ENCODE results near the gene LYVE1. TPM values are rescaled to one million over a fixed set of nuclear protein-coding genes. Genes with fewer than 3 reads are reported as not detected.

Gene LYVE1
- total RNA-seq, 1 experiment from 2014 or later, result not detected

DNA sequence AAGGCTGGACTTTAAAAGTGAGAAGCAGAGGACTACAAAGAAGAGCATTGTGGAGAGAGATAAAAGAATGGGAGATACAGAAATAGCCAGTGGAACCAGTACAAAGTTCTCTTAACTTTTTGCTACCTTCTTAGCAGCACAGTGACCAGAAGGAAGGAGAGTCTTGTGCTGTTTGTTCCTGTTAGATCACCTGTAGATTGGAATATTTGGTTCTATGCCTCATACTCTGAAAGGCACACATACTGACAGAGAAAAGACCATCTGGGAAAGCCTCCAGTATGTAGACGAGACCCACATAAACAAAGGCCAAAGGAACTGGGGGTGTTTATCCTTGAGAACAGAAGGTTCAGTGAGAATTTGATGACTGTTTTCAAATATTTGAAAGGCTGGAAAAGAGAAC, 46.2 kb downstream of the LYVE1 start:
- TF ChIP-seq, protein P1, sequence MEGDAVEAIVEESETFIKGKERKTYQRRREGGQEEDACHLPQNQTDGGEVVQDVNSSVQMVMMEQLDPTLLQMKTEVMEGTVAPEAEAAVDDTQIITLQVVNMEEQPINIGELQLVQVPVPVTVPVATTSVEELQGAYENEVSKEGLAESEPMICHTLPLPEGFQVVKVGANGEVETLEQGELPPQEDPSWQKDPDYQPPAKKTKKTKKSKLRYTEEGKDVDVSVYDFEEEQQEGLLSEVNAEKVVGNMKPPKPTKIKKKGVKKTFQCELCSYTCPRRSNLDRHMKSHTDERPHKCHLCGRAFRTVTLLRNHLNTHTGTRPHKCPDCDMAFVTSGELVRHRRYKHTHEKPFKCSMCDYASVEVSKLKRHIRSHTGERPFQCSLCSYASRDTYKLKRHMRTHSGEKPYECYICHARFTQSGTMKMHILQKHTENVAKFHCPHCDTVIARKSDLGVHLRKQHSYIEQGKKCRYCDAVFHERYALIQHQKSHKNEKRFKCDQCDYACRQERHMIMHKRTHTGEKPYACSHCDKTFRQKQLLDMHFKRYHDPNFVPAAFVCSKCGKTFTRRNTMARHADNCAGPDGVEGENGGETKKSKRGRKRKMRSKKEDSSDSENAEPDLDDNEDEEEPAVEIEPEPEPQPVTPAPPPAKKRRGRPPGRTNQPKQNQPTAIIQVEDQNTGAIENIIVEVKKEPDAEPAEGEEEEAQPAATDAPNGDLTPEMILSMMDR (conservative IDR thresholded peaks at IDR 0.05), result no peak
- no peak for TF ChIP-seq EZH2 (IDR thresholded peaks at IDR 0.05; ENCODE audit: low read depth)
- intact Hi-C loops (cut with micrococcal nuclease; ENCODE audit: unreplicated experiment), result loop anchor here (10.0 kb wide), 1 partner anchor 133 kb away; no protein-coding TSS in a partner anchor
- Histone ChIP-seq H3F3A (ENCODE audit: insufficient read depth, low read depth) (peaks cover 2% of the 10 kb centered on the region; the same call in 1 of the 2 replicates), H4K20me1 (ENCODE audit: insufficient read depth) (no peaks in the 10 kb centered on the region), H3K9me3 (ENCODE audit: insufficient read depth, low read depth) (no peaks in the 10 kb centered on the region), H3K4me3 (no peak overlapping the region), H3K4me2 (no peak overlapping the region), H3K4me1 (replicated peaks; ENCODE audit: insufficient read depth) (peaks cover 5% of the 10 kb centered on the region), H2AFZ (no peak overlapping the region), H3K27ac (no peak overlapping the region), H3K36me3 (ENCODE audit: low read depth) (peaks cover 7% of the 10 kb centered on the region), H3K27me3 (ENCODE audit: insufficient read depth, low read depth) (no peaks in the 10 kb centered on the region), H3K9me2 (ENCODE audit: insufficient read depth) (no peaks in the 10 kb centered on the region), H3K79me2 (ENCODE audit: low read depth) (no peaks in the 10 kb centered on the region)
- BruUV-seq (replicated peaks), result TSS peak; percentile 7
- ChIA-PET POLR2A (ENCODE audit: unreplicated experiment) (no interaction called here), CTCF (no interaction called here)
- DNase-seq, result no peak

DNA sequence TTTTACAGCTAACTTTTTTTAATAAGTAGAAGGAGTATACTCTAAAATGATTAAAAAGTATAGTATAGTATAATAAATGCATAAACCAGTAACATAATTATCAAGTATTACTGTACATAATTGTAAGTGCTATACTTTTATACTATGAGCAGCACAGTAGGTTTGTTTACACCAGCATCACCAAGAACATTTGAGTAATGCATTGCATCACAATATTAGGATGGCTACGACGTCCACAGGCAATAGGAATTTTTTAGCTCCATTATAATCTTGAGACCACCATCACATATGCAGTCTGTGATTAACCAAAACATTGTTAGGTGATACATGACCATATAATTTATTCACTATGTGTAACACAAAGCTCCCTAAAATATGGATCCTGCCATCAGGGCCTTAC, 47.9 kb downstream of the LYVE1 start:
- Histone ChIP-seq H3K4me2 (no peak overlapping the region), H3K9me2 (ENCODE audit: insufficient read depth) (no peaks in the 10 kb centered on the region), H3K9me3 (ENCODE audit: insufficient read depth, low read depth) (no peaks in the 10 kb centered on the region), H3K4me1 (replicated peaks; ENCODE audit: insufficient read depth) (no peaks in the 10 kb centered on the region), H3K79me2 (ENCODE audit: low read depth) (no peaks in the 10 kb centered on the region), H3K4me3 (no peak overlapping the region), H3K27ac (no peak overlapping the region), H4K20me1 (ENCODE audit: insufficient read depth) (no peaks in the 10 kb centered on the region), H3K36me3 (ENCODE audit: low read depth) (peaks cover 7% of the 10 kb centered on the region), H3F3A (ENCODE audit: insufficient read depth, low read depth) (no peaks in the 10 kb centered on the region), H3K27me3 (ENCODE audit: insufficient read depth, low read depth) (no peaks in the 10 kb centered on the region), H2AFZ (no peak overlapping the region)
- ChIA-PET POLR2A (ENCODE audit: unreplicated experiment) (no interaction called here), CTCF (no interaction called here)
- BruUV-seq (replicated peaks), result no TSS peak
- no peak for DNase-seq
- TF ChIP-seq, protein P1 (conservative IDR thresholded peaks at IDR 0.05), result no peak
- no peak for TF ChIP-seq EZH2 (IDR thresholded peaks at IDR 0.05; ENCODE audit: low read depth)
- intact Hi-C loops (cut with micrococcal nuclease; ENCODE audit: unreplicated experiment), result loop anchor here (10.0 kb wide), 1 partner anchor 134 kb away; no protein-coding TSS in a partner anchor

DNA sequence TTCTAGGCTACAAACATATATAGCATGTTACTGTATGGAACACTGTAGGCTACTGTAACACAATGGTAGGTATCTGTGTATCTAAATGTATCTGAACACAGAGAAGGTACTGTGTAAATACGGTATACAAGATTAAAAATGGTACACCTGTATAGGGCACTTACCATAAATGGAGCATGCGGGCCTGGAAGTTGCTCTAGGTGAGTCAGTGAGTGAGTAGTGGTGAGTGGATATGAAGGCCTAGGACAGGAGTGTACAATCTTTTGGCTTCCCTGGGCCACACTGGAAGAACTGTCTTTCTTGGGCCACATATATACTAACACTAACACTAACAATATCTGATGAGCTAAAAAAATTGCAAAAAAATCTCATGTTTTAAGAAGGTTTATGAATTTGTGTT, 48.8 kb downstream of the LYVE1 start:
- TF ChIP-seq, protein P1 (conservative IDR thresholded peaks at IDR 0.05), result no peak
- TF ChIP-seq EZH2 (IDR thresholded peaks at IDR 0.05; ENCODE audit: low read depth), result no peak
- no peaks in the 10 kb centered on the region for H3K79me2 ChIP-seq (ENCODE audit: low read depth)
- no peaks in the 10 kb centered on the region for H3F3A ChIP-seq (ENCODE audit: insufficient read depth, low read depth)
- no peak overlapping the region for H3K27ac ChIP-seq
- no peaks in the 10 kb centered on the region for H3K9me3 ChIP-seq (ENCODE audit: insufficient read depth, low read depth)
- H3K9me2 ChIP-seq (ENCODE audit: insufficient read depth), result no peaks in the 10 kb centered on the region
- no peaks in the 10 kb centered on the region for H4K20me1 ChIP-seq (ENCODE audit: insufficient read depth)
- no peak for DNase-seq
- peaks cover 7% of the 10 kb centered on the region for H3K36me3 ChIP-seq (ENCODE audit: low read depth)
- intact Hi-C loops (cut with micrococcal nuclease; ENCODE audit: unreplicated experiment), result loop anchor here (10.0 kb wide), 1 partner anchor 135 kb away; no protein-coding TSS in a partner anchor
- H3K27me3 ChIP-seq (ENCODE audit: insufficient read depth, low read depth), result no peaks in the 10 kb centered on the region
- H2AFZ ChIP-seq, result no peak overlapping the region
- ChIA-PET POLR2A (ENCODE audit: unreplicated experiment) (no interaction called here), CTCF (no interaction called here)
- H3K4me3 ChIP-seq, result no peak overlapping the region
- BruUV-seq (replicated peaks), result no TSS peak
- no peak overlapping the region for H3K4me2 ChIP-seq
- no peaks in the 10 kb centered on the region for H3K4me1 ChIP-seq (replicated peaks; ENCODE audit: insufficient read depth)
